Omental fat pad (tissue), 4 donors: ENCODE data around the gene SLC9C1. TPM values are rescaled to one million over a fixed set of nuclear protein-coding genes. Genes with fewer than 3 reads are reported as not detected.

Experiments used
- ATAC-seq: fragments of 150-250 bp; one replicate; pipeline ENCODE4 v1.9.1; 2016; ENCODE audit warnings: mild to moderate bottlenecking, moderate library complexity; ENCODE audit not compliant: low FRiP score
- DNase-seq: peaks from one replicate; pipeline ENCODE4 v3.0.0-alpha.2; 2019; ENCODE audit warnings: low spot score
- total RNA-seq, 4 donors: library from RNA; depleted of rRNA; stranded (reverse); fragments of >200 nt; gene quantifications; one replicate each; pipeline ENCODE4 v1.1.0, GENCODE V29; 2016
- TF ChIP-seq, protein P1 (sequence below), 3 donors: fragments of 450-650 bp; IDR thresholded peaks; one replicate each; pipeline ENCODE4 v1.5.1; 2016 to 2017; ENCODE audit warnings: antibody characterized with exemption in 3 of 3, mild to moderate bottlenecking in 3 of 3, moderate library complexity in 2 of 3

The SLC9C1 gene
- total RNA-seq, 4 donors from 2014 or later, result 0.19 to 1.9 (median 1.1) TPM

- DNase-seq (no peak), ATAC-seq (no peak)
- TF ChIP-seq, protein P1, sequence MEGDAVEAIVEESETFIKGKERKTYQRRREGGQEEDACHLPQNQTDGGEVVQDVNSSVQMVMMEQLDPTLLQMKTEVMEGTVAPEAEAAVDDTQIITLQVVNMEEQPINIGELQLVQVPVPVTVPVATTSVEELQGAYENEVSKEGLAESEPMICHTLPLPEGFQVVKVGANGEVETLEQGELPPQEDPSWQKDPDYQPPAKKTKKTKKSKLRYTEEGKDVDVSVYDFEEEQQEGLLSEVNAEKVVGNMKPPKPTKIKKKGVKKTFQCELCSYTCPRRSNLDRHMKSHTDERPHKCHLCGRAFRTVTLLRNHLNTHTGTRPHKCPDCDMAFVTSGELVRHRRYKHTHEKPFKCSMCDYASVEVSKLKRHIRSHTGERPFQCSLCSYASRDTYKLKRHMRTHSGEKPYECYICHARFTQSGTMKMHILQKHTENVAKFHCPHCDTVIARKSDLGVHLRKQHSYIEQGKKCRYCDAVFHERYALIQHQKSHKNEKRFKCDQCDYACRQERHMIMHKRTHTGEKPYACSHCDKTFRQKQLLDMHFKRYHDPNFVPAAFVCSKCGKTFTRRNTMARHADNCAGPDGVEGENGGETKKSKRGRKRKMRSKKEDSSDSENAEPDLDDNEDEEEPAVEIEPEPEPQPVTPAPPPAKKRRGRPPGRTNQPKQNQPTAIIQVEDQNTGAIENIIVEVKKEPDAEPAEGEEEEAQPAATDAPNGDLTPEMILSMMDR (IDR thresholded peaks at IDR 0.05), result no peak
Measured at GRCh38 chr3:112124907-112125607, 169.0 kb downstream of the SLC9C1 start.

- ATAC-seq (no peak), DNase-seq (no peak)
- TF ChIP-seq, protein P1 (IDR thresholded peaks at IDR 0.05), result no peak
Measured at GRCh38 chr3:112123548-112123947, 170.5 kb downstream of the SLC9C1 start.

DNA sequence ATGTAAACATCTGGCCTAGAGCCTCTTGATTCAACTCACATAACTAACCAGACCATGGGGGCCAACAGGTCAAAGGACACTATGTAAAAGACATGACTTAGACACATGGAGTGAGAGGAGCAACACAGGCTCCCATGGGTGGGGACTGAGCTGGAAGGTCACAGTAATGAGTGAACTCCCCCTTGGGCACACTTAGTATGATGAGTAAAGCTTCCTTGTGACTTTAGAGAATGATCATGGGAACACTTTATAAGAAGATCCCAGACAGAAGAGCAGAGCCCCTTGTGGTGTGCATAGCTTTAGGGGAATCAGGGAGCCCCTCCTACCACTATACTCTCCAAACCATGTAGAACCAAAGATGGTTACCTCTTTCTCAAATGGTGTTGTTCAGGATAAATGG is 171.1 kb downstream of the SLC9C1 start:
- ATAC-seq (no peak), DNase-seq (no peak)
- TF ChIP-seq, protein P1 (IDR thresholded peaks at IDR 0.05), result no peak

- DNase-seq (no peak), ATAC-seq (no peak)
- TF ChIP-seq, protein P1 (IDR thresholded peaks at IDR 0.05), result no peak
Measured at GRCh38 chr3:112121577-112122547, 172.2 kb downstream of the SLC9C1 start.

GRCh38 chr3:112119962-112120836 is 173.8 kb downstream of the SLC9C1 start:
- ATAC-seq, result no peak
- TF ChIP-seq, protein P1 (IDR thresholded peaks at IDR 0.05), result no peak
- no peak for DNase-seq

DNA sequence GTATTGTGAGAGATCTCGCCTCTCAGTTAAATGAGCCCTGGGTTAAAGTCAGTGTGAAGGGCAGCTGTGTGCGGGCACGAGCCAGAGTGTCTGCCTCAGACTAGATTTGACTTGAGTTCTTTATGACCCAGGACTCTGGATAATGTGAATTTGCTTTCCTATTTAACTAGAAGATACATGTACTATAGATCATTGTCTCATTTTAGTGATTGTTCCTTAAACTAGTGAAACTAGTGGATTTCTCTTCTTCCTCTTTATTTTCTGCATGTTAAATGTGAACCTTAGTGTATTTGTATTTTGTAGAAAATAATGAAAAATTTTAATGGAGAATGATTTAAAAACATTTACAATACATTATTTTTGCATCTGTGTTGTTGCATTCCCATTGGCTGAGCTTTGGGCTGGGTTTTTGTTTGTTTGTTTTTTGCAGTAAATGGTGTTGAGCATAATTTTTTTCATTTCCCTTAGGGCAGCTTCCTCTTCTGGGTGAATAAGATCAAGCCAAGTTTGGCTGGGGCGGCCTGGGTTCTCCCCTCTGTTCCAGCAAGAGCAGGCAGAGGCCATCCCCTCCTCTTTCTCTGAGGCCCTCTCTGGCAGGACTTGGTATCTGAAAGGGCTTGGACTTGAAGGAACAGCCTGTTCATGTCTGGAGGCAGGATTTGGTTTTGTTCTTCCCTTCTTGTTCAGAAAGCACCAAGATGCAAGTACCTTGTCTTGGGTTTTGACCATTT is 176.0 kb downstream of the SLC9C1 start:
- TF ChIP-seq, protein P1 (IDR thresholded peaks at IDR 0.05), result no peak
- no peak for DNase-seq
- no peak for ATAC-seq
